Neural cell (in vitro differentiated cells): ENCODE data around the gene SPPL3. TPM values are rescaled to one million over a fixed set of nuclear protein-coding genes. Genes with fewer than 3 reads are reported as not detected.

Source experiments
- H2AFZ ChIP-seq: fragments of 200-600, 300-800 bp; sonication (generic), shearing (Covaris generic); 2 replicates; pipeline ENCODE4 v1.6.0; 2014; ENCODE audit warnings: low read depth, mild to moderate bottlenecking, antibody characterized with exemption, low read length, moderate library complexity
- H3F3A ChIP-seq: fragments of 200-600 bp; shearing (Covaris generic); 2 replicates; pipeline ENCODE4 v1.6.1; 2016; ENCODE audit warnings: mild to moderate bottlenecking, moderate library complexity, mixed read lengths, antibody characterized with exemption, low read length; ENCODE audit not compliant: insufficient read depth, poor library complexity, severe bottlenecking
- H3K27ac ChIP-seq: fragments of 200-600, 300-800 bp; sonication (generic), shearing (Covaris generic); 2 replicates; pipeline ENCODE4 v1.5.1; 2014; ENCODE audit warnings: mild to moderate bottlenecking, low read length, moderate library complexity
- H3K27me3 ChIP-seq: fragments of 300-800, 200-600 bp; sonication (generic), shearing (Covaris generic); 2 replicates; pipeline ENCODE4 v1.6.0; 2014; ENCODE audit warnings: mild to moderate bottlenecking, low read depth, low read length, moderate library complexity; ENCODE audit not compliant: insufficient read depth
- H3K36me3 ChIP-seq: fragments of 300-800, 200-600 bp; sonication (generic), shearing (Covaris generic); 2 replicates; pipeline ENCODE4 v1.5.1; 2014; ENCODE audit warnings: mild to moderate bottlenecking, antibody characterized with exemption, low read length, moderate library complexity; ENCODE audit not compliant: insufficient read depth
- H3K4me2 ChIP-seq: fragments of 300-800, 200-600 bp; sonication (generic), shearing (Covaris generic); 2 replicates; pipeline ENCODE4 v1.6.0; 2014; ENCODE audit warnings: mild to moderate bottlenecking, low read length
- H3K4me3 ChIP-seq: fragments of 300-800, 200-600 bp; sonication (generic), shearing (Covaris generic); 2 replicates; pipeline ENCODE4 v1.5.1; 2014; ENCODE audit warnings: mild to moderate bottlenecking, low read length, moderate library complexity
- H3K79me2 ChIP-seq: fragments of 200-600 bp; shearing (Covaris generic); replicated peaks from 2 replicates; pipeline ENCODE4 v1.6.0; 2014; ENCODE audit warnings: mild to moderate bottlenecking, low read length, moderate library complexity; ENCODE audit not compliant: insufficient read depth
- H3K9ac ChIP-seq: fragments of 300-800, 200-600 bp; sonication (generic), shearing (Covaris generic); 2 replicates; pipeline ENCODE4 v1.6.1; 2016; ENCODE audit warnings: mild to moderate bottlenecking, low read length, mixed read lengths
- H3K9me2 ChIP-seq: fragments of 200-600 bp; shearing (Covaris generic); 2 replicates; pipeline ENCODE4 v1.6.1; 2016; ENCODE audit warnings: mild to moderate bottlenecking, low read length, mixed read lengths; ENCODE audit not compliant: insufficient read depth
- H3K9me3 ChIP-seq: fragments of 200-600, 300-800 bp; sonication (generic), shearing (Covaris generic); 2 replicates; pipeline ENCODE4 v1.6.1; 2016; ENCODE audit warnings: mild to moderate bottlenecking, mixed run types, low read length, moderate library complexity, mixed read lengths
- H4K20me1 ChIP-seq: fragments of 200-600 bp; shearing (Covaris generic); 2 replicates; pipeline ENCODE4 v1.6.1; 2016; ENCODE audit warnings: mild to moderate bottlenecking, mixed run types; ENCODE audit not compliant: insufficient read depth
- EP300 ChIP-seq: fragments of 450-650 bp; conservative IDR thresholded peaks from 2 replicates; pipeline ENCODE4 v1.6.1; 2014; ENCODE audit warnings: antibody characterized with exemption, mild to moderate bottlenecking, moderate library complexity; ENCODE audit not compliant: poor library complexity, severe bottlenecking
- EZH2 ChIP-seq: fragments of 200-600, 300-800 bp; shearing (Covaris generic), sonication (generic); IDR thresholded peaks from 2 replicates; pipeline ENCODE4 v1.6.1; 2014; ENCODE audit warnings: antibody characterized with exemption, low read length, borderline replicate concordance, mild to moderate bottlenecking; ENCODE audit not compliant: insufficient read depth, poor library complexity, severe bottlenecking
- MXI1 ChIP-seq: fragments of 450-650 bp; conservative IDR thresholded peaks from 2 replicates; pipeline ENCODE4 v1.6.1; 2014; ENCODE audit warnings: antibody characterized with exemption, mild to moderate bottlenecking; ENCODE audit not compliant: poor library complexity, severe bottlenecking
- POLR2AphosphoS5 ChIP-seq: IDR thresholded peaks from 2 replicates; pipeline ENCODE4 v1.6.1; 2012
- RAD21 ChIP-seq: fragments of 450-650 bp; conservative IDR thresholded peaks from 2 replicates; pipeline ENCODE4 v1.6.1; 2014; ENCODE audit warnings: antibody characterized with exemption, mild to moderate bottlenecking, moderate library complexity
- SMC3 ChIP-seq: fragments of 450-650 bp; conservative IDR thresholded peaks from 2 replicates; pipeline ENCODE4 v1.6.1; 2014; ENCODE audit warnings: antibody characterized with exemption, mild to moderate bottlenecking, moderate library complexity; ENCODE audit not compliant: poor library complexity
- TAF1 ChIP-seq: IDR thresholded peaks from 2 replicates; pipeline ENCODE4 v1.6.1; 2012; ENCODE audit warnings: low read depth
- polyA plus RNA-seq: library from polyadenylated mRNA; depleted of rRNA; stranded (reverse); fragments of >200 nt; gene quantifications from 2 replicates; pipeline ENCODE4 v1.2.3, GENCODE V29; 2014
- TF ChIP-seq, protein P1 (sequence below): IDR thresholded peaks from 2 replicates; pipeline ENCODE4 v1.6.1; 2012; ENCODE audit warnings: borderline replicate concordance
- TF ChIP-seq, protein P2 (sequence below): fragments of 450-650 bp; IDR thresholded peaks from 2 replicates; pipeline ENCODE4 v1.5.1; 2014; ENCODE audit warnings: antibody characterized with exemption, mild to moderate bottlenecking, moderate library complexity; ENCODE audit not compliant: poor library complexity, severe bottlenecking

Gene SPPL3
- polyA plus RNA-seq, 1 donor from 2014 or later, result 21.3 TPM

DNA sequence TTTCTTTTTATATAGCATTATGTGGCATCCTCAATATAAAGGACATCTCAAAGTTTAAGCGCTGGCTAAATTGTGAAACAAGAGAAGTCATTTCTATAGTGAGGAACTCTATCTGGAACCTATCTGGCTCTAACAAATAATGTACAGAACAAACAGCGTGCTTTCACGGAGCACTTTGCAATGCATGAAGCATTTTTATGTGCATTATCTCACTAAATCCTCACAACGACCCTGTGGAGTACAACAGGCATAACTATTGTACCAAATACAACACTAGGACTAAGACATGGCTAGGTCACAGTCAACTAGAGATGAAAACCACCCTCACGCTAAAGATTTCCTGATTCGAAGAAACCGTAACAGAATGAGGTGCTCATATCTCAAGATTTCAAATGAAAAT is 8.6 kb downstream of the SPPL3 start:
- Histone ChIP-seq H3K9me3 (no peaks in the 10 kb centered on the region), H3K27ac (no peak overlapping the region), H3K79me2 (peaks cover 50% of the 10 kb centered on the region), H3F3A (no peaks in the 10 kb centered on the region), H3K36me3 (no peaks in the 10 kb centered on the region), H2AFZ (no peak overlapping the region), H3K27me3 (no peaks in the 10 kb centered on the region), H3K4me3 (no peak overlapping the region), H4K20me1 (no peaks in the 10 kb centered on the region), H3K4me2 (no peak overlapping the region), H3K9me2 (no peaks in the 10 kb centered on the region), H3K9ac (no peak overlapping the region)
- TF ChIP-seq EP300 (no peak), TAF1 (no peak), RAD21 (no peak), EZH2 (no peak)

DNA sequence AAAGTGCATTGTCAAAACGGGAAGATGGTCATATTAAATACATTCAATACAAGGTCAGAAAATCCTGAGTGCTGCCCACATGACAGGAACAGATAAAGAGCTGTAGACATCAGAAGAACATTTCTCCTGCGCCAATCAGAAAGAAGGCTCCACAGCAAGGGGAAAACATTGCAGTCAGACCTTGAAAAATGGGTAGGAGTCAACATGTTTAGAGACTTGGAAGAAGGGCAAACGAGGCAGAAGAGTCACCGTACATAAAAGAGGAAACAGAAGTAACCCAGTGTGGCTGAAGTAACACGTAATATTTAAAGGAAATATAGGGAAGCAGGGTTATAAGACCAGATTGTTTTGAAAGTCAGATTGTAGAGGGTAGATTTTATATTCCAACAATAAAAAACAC is 11.9 kb downstream of the SPPL3 start:
- H3F3A ChIP-seq, result no peaks in the 10 kb centered on the region
- no peak overlapping the region for H2AFZ ChIP-seq
- H3K9me2 ChIP-seq, result no peaks in the 10 kb centered on the region
- H3K4me2 ChIP-seq, result no peak overlapping the region
- H3K4me3 ChIP-seq, result no peak overlapping the region
- TF ChIP-seq EZH2 (no peak), EP300 (no peak), RAD21 (no peak), TAF1 (no peak), SMC3 (no peak), MXI1 (no peak)
- TF ChIP-seq, protein P1, sequence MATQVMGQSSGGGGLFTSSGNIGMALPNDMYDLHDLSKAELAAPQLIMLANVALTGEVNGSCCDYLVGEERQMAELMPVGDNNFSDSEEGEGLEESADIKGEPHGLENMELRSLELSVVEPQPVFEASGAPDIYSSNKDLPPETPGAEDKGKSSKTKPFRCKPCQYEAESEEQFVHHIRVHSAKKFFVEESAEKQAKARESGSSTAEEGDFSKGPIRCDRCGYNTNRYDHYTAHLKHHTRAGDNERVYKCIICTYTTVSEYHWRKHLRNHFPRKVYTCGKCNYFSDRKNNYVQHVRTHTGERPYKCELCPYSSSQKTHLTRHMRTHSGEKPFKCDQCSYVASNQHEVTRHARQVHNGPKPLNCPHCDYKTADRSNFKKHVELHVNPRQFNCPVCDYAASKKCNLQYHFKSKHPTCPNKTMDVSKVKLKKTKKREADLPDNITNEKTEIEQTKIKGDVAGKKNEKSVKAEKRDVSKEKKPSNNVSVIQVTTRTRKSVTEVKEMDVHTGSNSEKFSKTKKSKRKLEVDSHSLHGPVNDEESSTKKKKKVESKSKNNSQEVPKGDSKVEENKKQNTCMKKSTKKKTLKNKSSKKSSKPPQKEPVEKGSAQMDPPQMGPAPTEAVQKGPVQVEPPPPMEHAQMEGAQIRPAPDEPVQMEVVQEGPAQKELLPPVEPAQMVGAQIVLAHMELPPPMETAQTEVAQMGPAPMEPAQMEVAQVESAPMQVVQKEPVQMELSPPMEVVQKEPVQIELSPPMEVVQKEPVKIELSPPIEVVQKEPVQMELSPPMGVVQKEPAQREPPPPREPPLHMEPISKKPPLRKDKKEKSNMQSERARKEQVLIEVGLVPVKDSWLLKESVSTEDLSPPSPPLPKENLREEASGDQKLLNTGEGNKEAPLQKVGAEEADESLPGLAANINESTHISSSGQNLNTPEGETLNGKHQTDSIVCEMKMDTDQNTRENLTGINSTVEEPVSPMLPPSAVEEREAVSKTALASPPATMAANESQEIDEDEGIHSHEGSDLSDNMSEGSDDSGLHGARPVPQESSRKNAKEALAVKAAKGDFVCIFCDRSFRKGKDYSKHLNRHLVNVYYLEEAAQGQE, result no peak
- TF ChIP-seq, protein P2, sequence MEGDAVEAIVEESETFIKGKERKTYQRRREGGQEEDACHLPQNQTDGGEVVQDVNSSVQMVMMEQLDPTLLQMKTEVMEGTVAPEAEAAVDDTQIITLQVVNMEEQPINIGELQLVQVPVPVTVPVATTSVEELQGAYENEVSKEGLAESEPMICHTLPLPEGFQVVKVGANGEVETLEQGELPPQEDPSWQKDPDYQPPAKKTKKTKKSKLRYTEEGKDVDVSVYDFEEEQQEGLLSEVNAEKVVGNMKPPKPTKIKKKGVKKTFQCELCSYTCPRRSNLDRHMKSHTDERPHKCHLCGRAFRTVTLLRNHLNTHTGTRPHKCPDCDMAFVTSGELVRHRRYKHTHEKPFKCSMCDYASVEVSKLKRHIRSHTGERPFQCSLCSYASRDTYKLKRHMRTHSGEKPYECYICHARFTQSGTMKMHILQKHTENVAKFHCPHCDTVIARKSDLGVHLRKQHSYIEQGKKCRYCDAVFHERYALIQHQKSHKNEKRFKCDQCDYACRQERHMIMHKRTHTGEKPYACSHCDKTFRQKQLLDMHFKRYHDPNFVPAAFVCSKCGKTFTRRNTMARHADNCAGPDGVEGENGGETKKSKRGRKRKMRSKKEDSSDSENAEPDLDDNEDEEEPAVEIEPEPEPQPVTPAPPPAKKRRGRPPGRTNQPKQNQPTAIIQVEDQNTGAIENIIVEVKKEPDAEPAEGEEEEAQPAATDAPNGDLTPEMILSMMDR, result no peak
- H4K20me1 ChIP-seq, result no peaks in the 10 kb centered on the region
- no peaks in the 10 kb centered on the region for H3K27me3 ChIP-seq
- no peak overlapping the region for H3K9ac ChIP-seq
- H3K79me2 ChIP-seq, result peaks cover 42% of the 10 kb centered on the region
- H3K36me3 ChIP-seq, result no peaks in the 10 kb centered on the region
- H3K9me3 ChIP-seq, result no peaks in the 10 kb centered on the region
- H3K27ac ChIP-seq, result no peak overlapping the region

DNA sequence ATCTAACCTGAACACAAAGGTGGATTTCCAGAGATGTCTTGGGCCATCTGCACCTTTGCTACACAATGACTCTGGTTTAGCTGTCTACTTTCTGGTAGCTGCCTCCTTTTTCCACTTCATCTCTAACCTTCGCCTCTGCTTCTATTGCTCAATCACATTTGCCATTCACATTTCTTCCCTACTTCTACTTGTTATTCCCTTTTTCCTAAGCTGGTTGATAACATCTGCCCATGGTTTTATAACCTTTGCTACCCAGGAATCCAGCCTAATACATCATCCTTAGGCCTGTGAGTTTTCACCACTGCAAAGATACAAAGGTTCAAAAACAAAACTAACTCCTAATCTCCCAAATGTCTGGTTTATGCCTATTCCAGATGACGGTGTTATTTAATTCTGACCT is 13.2 kb downstream of the SPPL3 start:
- Histone ChIP-seq H3K27me3 (no peaks in the 10 kb centered on the region), H3K4me3 (no peak overlapping the region), H3K4me2 (no peak overlapping the region), H3F3A (no peaks in the 10 kb centered on the region), H3K36me3 (no peaks in the 10 kb centered on the region), H4K20me1 (no peaks in the 10 kb centered on the region), H3K79me2 (peaks cover 39% of the 10 kb centered on the region), H3K9ac (no peak overlapping the region), H3K9me2 (no peaks in the 10 kb centered on the region), H3K9me3 (no peaks in the 10 kb centered on the region), H2AFZ (no peak overlapping the region), H3K27ac (no peak overlapping the region)
- TF ChIP-seq TAF1, result no peak
- TF ChIP-seq POLR2AphosphoS5, result no peak
- TF ChIP-seq, protein P2, result no peak
- TF ChIP-seq SMC3, result no peak
- no peak for TF ChIP-seq EP300
- no peak for TF ChIP-seq MXI1
- no peak for TF ChIP-seq RAD21
- TF ChIP-seq, protein P1, result no peak
- TF ChIP-seq EZH2, result no peak
